Naive B cell (primary cell): ENCODE results near the gene TMOD4. TPM values are rescaled to one million over a fixed set of nuclear protein-coding genes. Genes with fewer than 3 reads are reported as not detected.
"Not testable (repeated sequence)": the region's sequence is repeated elsewhere in the genome, so short reads cannot be mapped to it uniquely, and the experiment has no call there.

Experiments
- ATAC-seq, 2 donors: fragments of 150-1000 bp; cut with Tn5 transposase; 2 replicates each; pipeline ENCODE4 v1.10.0; 2021; ENCODE audit warnings: low read depth in 2 of 2, mild to moderate bottlenecking in 2 of 2, moderate library complexity in 2 of 2
- DNase-seq: peaks from one replicate; pipeline ENCODE4 v3.0.0; 2022
- H3K27ac Mint-ChIP-seq, 6 donors: one replicate each; pipeline ENCODE4 v1.8.0; 2020 to 2022; ENCODE audit warnings: mild to moderate bottlenecking in 6 of 6, mixed read lengths in 6 of 6, moderate library complexity in 5 of 6, inconsistent platforms in 2 of 6
- H3K27me3 Mint-ChIP-seq, 3 donors: one replicate each; pipeline ENCODE4 v1.8.0; 2021 to 2022; ENCODE audit warnings: mixed read lengths in 3 of 3, mild to moderate bottlenecking in 1 of 3
- H3K36me3 Mint-ChIP-seq, 2 donors: one replicate each; pipeline ENCODE4 v1.8.0; 2020 to 2022; ENCODE audit warnings: mixed read lengths in 2 of 2, inconsistent platforms in 1 of 2, mild to moderate bottlenecking in 1 of 2
- H3K4me1 Mint-ChIP-seq, 3 donors: one replicate each; pipeline ENCODE4 v1.8.0; 2020 to 2022; ENCODE audit warnings: mixed read lengths in 3 of 3, inconsistent platforms in 1 of 3, mild to moderate bottlenecking in 1 of 3, moderate library complexity in 1 of 3
- H3K4me3 Mint-ChIP-seq, 8 donors: one replicate each; pipeline ENCODE4 v1.8.0; 2020 to 2022; ENCODE audit warnings: mild to moderate bottlenecking in 8 of 8, mixed read lengths in 8 of 8, moderate library complexity in 8 of 8, inconsistent platforms in 2 of 8
- H3K9me3 Mint-ChIP-seq, 7 donors: one replicate each; pipeline ENCODE4 v1.8.0; 2020 to 2022; ENCODE audit warnings: mixed read lengths in 7 of 7, mild to moderate bottlenecking in 5 of 7, inconsistent platforms in 2 of 7, moderate library complexity in 1 of 7
- polyA plus RNA-seq, 6 donors: library from polyadenylated mRNA; unstranded; fragments of 300-500 nt; fragmentation: Illumina TruSeq; gene quantifications; one replicate each; pipeline ENCODE4 v1.2.3, GENCODE V29; 2021; ENCODE audit warnings: low read depth in 6 of 6

TMOD4 gene
- polyA plus RNA-seq, 6 donors from 2014 or later, result 0.32 to 1.2 (median 0.53) TPM; not detected in 3

DNA sequence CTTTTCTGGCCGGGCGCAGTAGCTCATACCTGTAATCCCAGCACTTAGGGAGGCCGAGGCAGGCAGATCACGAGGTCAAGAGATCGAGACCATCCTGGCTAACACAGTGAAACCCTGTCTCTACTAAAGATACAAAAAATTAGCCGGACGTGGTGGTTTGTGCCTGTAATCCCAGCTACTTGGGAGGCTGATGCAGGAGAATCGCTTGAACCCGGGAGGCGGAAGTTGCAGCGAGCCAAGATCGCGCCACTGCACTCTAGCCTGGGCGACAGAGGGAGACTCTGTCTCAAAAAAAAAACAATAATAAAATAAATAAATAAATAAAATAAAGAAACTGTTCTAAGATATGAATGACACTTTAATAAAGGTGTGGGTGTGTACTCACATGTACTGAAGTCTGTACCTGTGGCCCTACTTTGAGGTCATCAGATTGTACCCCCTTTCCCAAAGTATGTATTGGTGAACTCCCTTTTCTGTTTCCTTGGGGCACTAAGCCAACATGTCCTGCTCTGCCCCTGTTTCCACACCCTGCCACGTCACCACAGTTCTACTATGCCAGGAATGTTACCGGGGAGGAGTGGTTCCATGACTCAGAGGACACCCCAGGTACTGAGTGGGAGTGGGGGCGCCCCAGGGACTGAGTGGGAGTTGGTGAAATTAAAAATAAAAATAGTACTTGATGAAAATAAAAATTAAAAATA, 19.3 kb upstream of the TMOD4 start:
- H3K27ac Mint-ChIP-seq, result peak overlapping the region in 1 of 6 donors; percentile 27
- H3K36me3 Mint-ChIP-seq, result peaks cover 0 to 11% of the 10 kb centered on the region in 2 donors
- ATAC-seq, DNase-seq, H3K9me3 Mint-ChIP-seq, H3K27me3 Mint-ChIP-seq: not testable (repeated sequence)
- H3K4me3 Mint-ChIP-seq, result peak overlapping the region in 1 of 8 donors; percentile 22
- peaks cover 28 to 37% (median 30%) of the 10 kb centered on the region in 3 donors for H3K4me1 Mint-ChIP-seq

DNA sequence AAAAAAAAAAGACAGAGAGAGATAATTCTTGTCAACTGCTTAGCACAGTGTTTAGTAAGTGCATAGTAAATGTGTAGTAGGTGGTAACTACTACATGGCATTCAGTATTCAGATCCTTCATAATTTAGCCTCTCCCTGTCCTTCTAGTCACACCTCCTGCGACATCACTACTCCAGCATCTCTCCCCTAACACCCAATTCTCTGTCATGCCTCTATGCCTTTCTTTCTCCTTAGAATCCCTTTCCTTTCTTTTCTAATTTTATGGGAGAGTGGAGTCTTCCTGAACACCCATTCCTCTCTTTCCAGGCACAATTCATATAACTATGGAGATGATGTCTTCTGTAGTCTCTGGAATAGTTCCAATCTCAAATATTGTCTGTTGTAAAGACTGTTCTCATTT, 18.1 kb upstream of the TMOD4 start:
- Mint-ChIP-seq H3K4me1 (peaks cover 24 to 34% (median 24%) of the 10 kb centered on the region in 3 donors), H3K9me3 (no peaks in the 10 kb centered on the region), H3K36me3 (peaks cover 0 to 14% of the 10 kb centered on the region in 2 donors), H3K27me3 (peaks cover 0 to 5% (median 0%) of the 10 kb centered on the region in 3 donors), H3K27ac (no peak overlapping the region), H3K4me3 (peak overlapping the region in 2 of 8 donors; percentile 1 to 67)
- ATAC-seq, result no peak
- no peak for DNase-seq

DNA sequence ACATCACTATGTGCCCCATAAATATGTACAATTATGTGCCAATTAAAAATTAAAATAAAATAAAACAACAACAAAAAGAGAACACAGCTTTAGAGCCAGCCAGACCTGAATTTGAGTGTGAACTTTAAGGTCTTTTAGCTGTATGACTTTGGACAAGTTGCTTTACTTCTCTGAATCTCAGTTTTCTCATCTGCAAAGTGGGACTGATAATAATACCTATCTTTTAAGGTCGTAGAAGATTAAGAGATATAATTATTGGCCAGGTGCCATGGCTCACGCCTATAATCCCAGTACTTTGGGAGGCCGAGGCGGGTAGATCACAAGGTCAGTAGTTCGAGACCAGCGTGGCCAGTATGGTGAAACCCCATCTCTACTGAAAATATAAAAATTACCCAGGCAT, 17.5 kb upstream of the TMOD4 start:
- Mint-ChIP-seq H3K4me3 (no peak overlapping the region), H3K9me3 (no peaks in the 10 kb centered on the region), H3K4me1 (peaks cover 24 to 35% (median 25%) of the 10 kb centered on the region in 3 donors), H3K36me3 (peaks cover 0 to 8% of the 10 kb centered on the region in 2 donors), H3K27me3 (peaks cover 0 to 5% (median 0%) of the 10 kb centered on the region in 3 donors), H3K27ac (no peak overlapping the region)
- no peak for ATAC-seq
- DNase-seq, result no peak

DNA sequence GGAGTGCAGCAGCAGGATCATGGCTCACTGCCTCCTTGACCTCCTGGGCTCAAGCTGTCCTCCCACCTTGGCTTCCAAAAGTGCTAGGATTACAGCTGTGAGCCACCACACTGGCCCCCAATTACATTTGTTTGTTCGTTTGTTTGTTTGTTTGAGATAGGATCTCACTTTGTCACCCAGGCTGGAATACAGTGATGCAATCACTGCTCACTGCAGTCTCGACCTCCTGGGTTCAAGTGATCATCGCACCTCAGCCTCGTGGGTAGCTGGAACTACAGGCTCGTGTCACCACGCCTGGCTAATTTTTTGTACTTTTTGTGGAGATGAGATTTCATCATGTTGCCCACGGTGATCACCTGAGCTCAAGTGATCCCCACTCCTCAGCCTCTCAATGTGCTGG, 16.3 kb upstream of the TMOD4 start:
- peaks cover 0 to 5% (median 0%) of the 10 kb centered on the region in 3 donors for H3K27me3 Mint-ChIP-seq
- peaks cover 24 to 36% (median 26%) of the 10 kb centered on the region in 3 donors for H3K4me1 Mint-ChIP-seq
- H3K9me3 Mint-ChIP-seq, result no peaks in the 10 kb centered on the region
- H3K27ac Mint-ChIP-seq, result no peak overlapping the region
- peak overlapping the region in 1 of 8 donors; percentile 64 for H3K4me3 Mint-ChIP-seq
- no peak for ATAC-seq
- peaks cover 0 to 7% of the 10 kb centered on the region in 2 donors for H3K36me3 Mint-ChIP-seq
- no peak for DNase-seq

DNA sequence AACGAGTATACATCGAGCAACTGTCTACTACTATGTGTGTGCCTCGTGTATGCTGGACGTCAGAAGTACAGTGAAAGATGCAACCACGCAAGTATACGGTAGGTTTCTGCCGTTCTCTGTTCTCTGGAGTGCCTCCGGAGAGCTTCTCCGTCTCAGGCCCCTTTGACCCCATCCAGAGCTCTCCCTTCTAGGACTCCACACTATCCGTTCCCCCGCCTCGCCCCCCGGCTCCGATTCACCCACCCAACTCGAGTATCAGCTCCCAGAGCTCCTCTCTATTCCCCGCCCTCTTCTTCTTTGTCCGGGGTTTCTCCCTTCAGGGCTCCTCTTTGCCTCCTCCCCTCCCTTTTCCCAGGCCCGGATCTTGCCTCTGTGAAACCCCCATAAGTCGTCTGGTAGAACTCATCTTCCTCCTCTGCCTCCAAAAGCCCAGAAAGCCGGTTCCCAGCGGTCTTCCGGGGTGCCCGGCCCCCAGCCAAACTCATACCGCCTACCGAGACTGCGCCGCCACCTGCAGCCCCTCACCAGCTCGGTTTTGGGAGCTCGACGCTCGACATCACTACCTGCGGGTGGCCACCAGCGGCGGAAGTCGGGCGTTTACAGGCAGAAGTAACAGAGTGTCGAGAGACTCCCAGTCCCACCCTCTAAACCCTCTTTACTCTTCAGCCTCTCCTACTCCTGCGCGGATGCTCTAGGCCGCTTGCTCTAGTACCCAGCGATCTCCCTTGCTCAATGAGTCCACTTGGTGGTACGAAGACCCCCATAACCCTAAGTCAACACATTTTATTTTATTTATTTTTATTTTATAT, 14.1 kb upstream of the TMOD4 start, which contains the start of gene VPS72:
VPS72 (minus strand) TSS at position 561 of the 809 bp plus-strand sequence; CDS start at position 485, 76 bp downstream.
- H3K9me3 Mint-ChIP-seq, result no peaks in the 10 kb centered on the region
- H3K27ac Mint-ChIP-seq, result peak within 1 kb of the TSS; percentile 87 to 99 (median 98)
- DNase-seq (peak; percentile 83), ATAC-seq (peak; percentile 91 to 93)
- H3K4me3 Mint-ChIP-seq, result peak within 1 kb of the TSS; percentile 96 to 100 (median 99)
- H3K4me1 Mint-ChIP-seq, result peaks cover 29 to 35% (median 30%) of the 10 kb centered on the region in 3 donors
- H3K36me3 Mint-ChIP-seq, result peaks cover 2 to 7% of the 10 kb centered on the region in 2 donors
- peaks cover 0 to 5% (median 0%) of the 10 kb centered on the region in 3 donors for H3K27me3 Mint-ChIP-seq

DNA sequence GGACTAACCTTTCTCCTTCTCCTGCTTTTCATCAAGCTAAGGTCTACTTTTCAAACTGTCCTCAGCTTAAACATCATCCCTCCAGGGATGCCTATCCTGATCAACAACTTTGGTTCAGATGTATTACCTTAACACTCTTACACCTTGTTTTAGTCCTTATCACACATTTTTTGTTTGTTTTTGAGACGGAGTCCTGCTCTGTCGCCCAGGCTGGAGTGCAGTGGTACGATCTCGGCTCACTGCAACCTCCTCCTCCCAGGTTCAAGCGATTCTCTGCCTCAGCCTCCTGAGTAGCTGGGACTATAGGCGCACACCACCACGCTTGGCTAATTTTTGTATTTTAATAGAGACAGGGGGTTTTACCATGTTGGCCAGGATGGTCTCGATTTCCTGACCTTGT, 12.9 kb upstream of the TMOD4 start:
- not testable (repeated sequence) for DNase-seq, H3K9me3 Mint-ChIP-seq, ATAC-seq, H3K27me3 Mint-ChIP-seq
- peak overlapping the region; percentile 96 to 100 (median 99) for H3K4me3 Mint-ChIP-seq
- H3K4me1 Mint-ChIP-seq, result peaks cover 29 to 35% (median 30%) of the 10 kb centered on the region in 3 donors
- peaks cover 11 to 15% of the 10 kb centered on the region in 2 donors for H3K36me3 Mint-ChIP-seq
- H3K27ac Mint-ChIP-seq, result peak overlapping the region in 1 of 6 donors; percentile 98

DNA sequence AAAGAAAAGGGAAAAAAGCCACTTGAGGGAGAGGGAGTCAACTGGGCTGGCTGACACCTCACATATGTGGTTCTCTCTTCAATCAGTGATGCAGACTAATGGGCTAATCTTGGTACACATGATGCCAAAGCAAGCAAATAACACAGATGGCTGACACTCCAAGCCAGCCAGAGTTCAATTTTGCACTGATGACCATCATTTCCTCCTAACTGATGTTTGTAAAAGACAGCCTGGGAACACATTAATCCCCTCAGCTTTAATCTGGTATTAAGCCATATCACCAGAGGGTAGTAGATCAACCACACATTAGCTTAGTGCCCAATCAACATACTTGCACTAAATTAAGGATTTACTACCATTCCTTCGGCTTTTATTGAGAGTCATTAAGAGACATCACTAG, 11.4 kb upstream of the TMOD4 start:
- no peaks in the 10 kb centered on the region for H3K27me3 Mint-ChIP-seq
- H3K4me3 Mint-ChIP-seq, result peak overlapping the region in 1 of 8 donors; percentile 22
- peaks cover 29 to 35% (median 30%) of the 10 kb centered on the region in 3 donors for H3K4me1 Mint-ChIP-seq
- no peaks in the 10 kb centered on the region for H3K9me3 Mint-ChIP-seq
- H3K27ac Mint-ChIP-seq, result peak overlapping the region in 1 of 6 donors; percentile 75
- H3K36me3 Mint-ChIP-seq, result peaks cover 18 to 28% of the 10 kb centered on the region in 2 donors
- DNase-seq (no peak), ATAC-seq (no peak)

DNA sequence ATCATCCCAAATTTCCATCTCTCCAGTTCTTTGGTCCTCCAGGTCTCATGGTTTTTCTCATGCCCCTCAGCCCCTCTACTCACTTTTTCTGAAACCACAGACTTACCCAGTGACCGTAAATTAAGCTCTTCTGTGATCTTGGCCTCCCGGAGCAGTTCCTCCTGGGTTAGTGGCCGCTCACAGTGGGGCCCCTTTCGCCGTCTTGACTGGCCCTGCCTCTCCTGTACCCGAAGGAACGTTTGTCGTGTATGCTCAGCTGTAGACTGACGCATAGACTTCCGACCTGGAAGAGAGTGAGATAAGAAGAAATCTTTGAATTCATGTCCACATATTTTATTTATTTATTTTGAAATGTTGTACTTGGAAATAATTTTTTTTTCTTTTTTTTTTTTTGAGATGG, 8.4 kb upstream of the TMOD4 start:
- no peaks in the 10 kb centered on the region for H3K27me3 Mint-ChIP-seq
- H3K36me3 Mint-ChIP-seq, result peaks cover 28 to 41% of the 10 kb centered on the region in 2 donors
- H3K4me1 Mint-ChIP-seq, result peaks cover 21 to 24% (median 22%) of the 10 kb centered on the region in 3 donors
- no peak for DNase-seq
- no peak overlapping the region for H3K4me3 Mint-ChIP-seq
- H3K27ac Mint-ChIP-seq, result peak overlapping the region in 1 of 6 donors; percentile 88
- ATAC-seq, result no peak
- no peaks in the 10 kb centered on the region for H3K9me3 Mint-ChIP-seq

DNA sequence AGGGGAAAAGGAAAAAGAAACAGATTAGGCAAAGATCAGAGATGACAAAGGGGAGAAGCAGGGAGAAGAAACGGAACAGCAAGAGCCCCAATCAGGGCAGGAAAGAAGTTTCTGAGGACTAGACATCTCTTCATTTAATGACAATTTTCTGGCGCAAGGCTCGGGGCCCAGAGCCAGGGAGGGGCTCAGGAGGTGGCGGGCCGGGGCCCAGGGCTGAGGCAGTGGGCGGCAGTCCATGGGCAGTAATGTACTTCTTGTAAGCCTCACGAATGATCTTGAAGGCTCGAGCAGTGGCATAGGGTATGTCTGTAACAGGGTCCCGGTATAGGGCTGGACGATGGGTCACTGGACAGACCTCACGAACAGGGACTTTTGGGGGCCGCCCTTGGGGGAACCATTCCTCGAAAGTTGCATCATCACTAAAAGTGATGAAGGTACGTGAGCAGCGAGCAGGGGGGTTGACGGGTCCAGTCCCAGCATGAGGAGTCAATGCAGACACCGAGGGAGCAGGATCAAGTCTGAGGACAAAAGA, 799 bp upstream of the TMOD4 start:
- peaks cover 8 to 34% of the 10 kb centered on the region in 2 donors for H3K36me3 Mint-ChIP-seq
- H3K27ac Mint-ChIP-seq, result peak overlapping the region in 1 of 6 donors; percentile 75
- DNase-seq (no peak), ATAC-seq (no peak)
- H3K4me1 Mint-ChIP-seq, result peaks cover 3 to 6% (median 4%) of the 10 kb centered on the region in 3 donors
- peak overlapping the region in 1 of 8 donors; percentile 5 for H3K4me3 Mint-ChIP-seq
- H3K9me3 Mint-ChIP-seq, result no peaks in the 10 kb centered on the region
- H3K27me3 Mint-ChIP-seq, result no peaks in the 10 kb centered on the region

DNA sequence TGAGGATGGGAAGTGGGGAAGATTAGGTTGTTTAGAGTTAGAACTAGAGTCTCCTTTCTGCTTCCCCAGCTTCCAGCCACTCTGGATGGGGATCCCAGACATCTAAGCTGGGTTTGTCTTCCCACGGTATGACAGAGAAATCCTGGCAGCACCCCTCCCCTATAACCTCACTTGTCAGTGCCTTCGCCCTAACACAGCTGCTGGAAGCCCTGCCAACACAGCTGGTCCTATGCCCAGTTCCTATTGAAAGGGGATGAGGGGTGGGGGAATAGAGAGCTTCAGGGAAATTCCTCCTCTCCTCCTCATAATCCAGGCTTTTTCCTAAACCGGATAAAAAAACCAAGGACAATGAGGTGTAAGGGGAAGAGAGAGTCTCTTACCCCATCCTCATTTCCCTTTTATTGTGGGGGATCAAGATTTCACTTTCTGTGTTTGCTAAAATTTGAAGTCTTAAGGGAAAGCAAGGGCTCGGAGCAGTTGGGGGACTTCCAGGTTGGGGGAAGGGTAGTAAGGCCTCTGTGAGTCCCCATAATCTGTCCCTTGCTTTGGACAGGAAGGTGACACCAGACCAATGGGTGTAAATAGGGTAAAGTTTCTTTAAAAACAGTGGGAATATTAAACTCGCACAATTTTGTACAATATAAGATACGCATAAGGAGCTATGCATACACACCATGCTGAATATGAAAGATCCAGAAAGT, 590 bp downstream of the TMOD4 start:
- no peak for ATAC-seq
- peaks cover 4 to 20% of the 10 kb centered on the region in 2 donors for H3K36me3 Mint-ChIP-seq

DNA sequence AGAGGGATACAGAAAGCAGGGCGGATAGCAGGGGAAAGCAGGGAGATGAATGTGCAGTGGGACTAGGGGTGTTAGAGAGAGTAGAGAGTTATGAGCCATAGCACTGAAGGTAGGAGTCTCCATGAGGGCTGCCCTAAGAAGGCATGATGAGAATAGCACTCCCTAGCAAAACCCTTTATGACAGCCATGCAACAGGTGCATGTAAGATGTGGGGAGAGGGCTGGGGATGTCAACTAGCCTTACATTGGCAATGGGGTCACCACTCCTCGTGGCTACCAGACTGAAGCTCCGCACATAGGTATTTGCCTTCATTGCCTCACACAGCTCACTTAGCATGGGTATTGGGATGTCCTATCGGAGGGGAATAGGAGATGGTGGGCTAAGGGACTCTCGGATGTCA, 4.6 kb downstream of the TMOD4 start:
- DNase-seq (no peak), ATAC-seq (no peak)
- peaks cover 14 to 22% (median 21%) of the 10 kb centered on the region in 3 donors for H3K4me1 Mint-ChIP-seq
- H3K36me3 Mint-ChIP-seq, result peaks cover 1 to 4% of the 10 kb centered on the region in 2 donors
- H3K27me3 Mint-ChIP-seq, result no peaks in the 10 kb centered on the region
- no peaks in the 10 kb centered on the region for H3K9me3 Mint-ChIP-seq
- no peak overlapping the region for H3K4me3 Mint-ChIP-seq
- peak overlapping the region in 2 of 6 donors; percentile 55 to 80 for H3K27ac Mint-ChIP-seq

More for the DNA sequence above, 590 bp downstream of the TMOD4 start:
- no peak for DNase-seq
- no peak overlapping the region for H3K4me3 Mint-ChIP-seq
- no peaks in the 10 kb centered on the region for H3K27me3 Mint-ChIP-seq
- peak overlapping the region in 2 of 6 donors; percentile 16 for H3K27ac Mint-ChIP-seq
- H3K4me1 Mint-ChIP-seq, result peaks cover 0 to 6% (median 3%) of the 10 kb centered on the region in 3 donors
- no peaks in the 10 kb centered on the region for H3K9me3 Mint-ChIP-seq

DNA sequence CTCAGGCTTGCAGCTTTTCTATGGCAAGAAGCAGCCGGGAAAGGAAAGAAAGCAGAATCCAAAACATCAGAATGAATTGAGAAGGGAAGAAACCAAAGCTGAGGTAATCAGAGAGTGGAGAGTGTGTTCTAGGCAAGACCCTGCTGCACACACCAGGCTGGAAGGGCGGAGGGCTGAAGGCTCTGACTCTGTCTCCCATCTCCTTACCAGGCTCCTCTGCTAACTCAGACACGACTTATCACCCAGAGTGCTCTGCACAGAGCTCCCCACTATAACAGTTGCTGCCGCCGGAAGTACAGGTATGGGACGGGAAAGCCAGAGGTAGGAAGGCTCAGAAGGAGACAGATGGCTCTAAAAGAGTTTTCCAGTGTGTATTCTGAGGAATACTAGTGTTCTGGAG, 8.7 kb downstream of the TMOD4 start:
- Mint-ChIP-seq H3K4me1 (peaks cover 29 to 37% (median 34%) of the 10 kb centered on the region in 3 donors), H3K9me3 (no peaks in the 10 kb centered on the region), H3K27me3 (no peaks in the 10 kb centered on the region), H3K27ac (peak overlapping the region in 4 of 6 donors; percentile 12 to 94 (median 44)), H3K4me3 (peak overlapping the region; percentile 81 to 98 (median 94)), H3K36me3 (peaks cover 7 to 9% of the 10 kb centered on the region in 2 donors)
- DNase-seq (no peak), ATAC-seq (no peak)
